ENCODE results near the gene CCNC.

CCNC gene

GRCh38 chr6:99560668-99561067, 7.8 kb downstream of the CCNC start:
- Histone ChIP-seq H3K4me3 (ENCODE audit: low read depth, low read length) (no peak overlapping the region), H3K36me3 (ENCODE audit: control insufficient read depth, insufficient read depth, low read length) (peaks cover 17% of the 10 kb centered on the region), H3K9ac (ENCODE audit: low read depth, low read length) (no peak overlapping the region), H3K4me1 (ENCODE audit: control insufficient read depth, insufficient read depth, low read length) (no peaks in the 10 kb centered on the region), H3K27me3 (ENCODE audit: control insufficient read depth, insufficient read depth, low read length) (no peaks in the 10 kb centered on the region), H3K9me3 (ENCODE audit: control insufficient read depth, insufficient read depth, low read length) (no peaks in the 10 kb centered on the region)

- Histone ChIP-seq H3K9me3 (ENCODE audit: control insufficient read depth, insufficient read depth, low read length) (no peaks in the 10 kb centered on the region), H3K36me3 (ENCODE audit: control insufficient read depth, insufficient read depth, low read length) (peaks cover 32% of the 10 kb centered on the region), H3K4me3 (ENCODE audit: low read depth, low read length) (no peak overlapping the region), H3K27me3 (ENCODE audit: control insufficient read depth, insufficient read depth, low read length) (no peaks in the 10 kb centered on the region), H3K4me1 (ENCODE audit: control insufficient read depth, insufficient read depth, low read length) (no peaks in the 10 kb centered on the region), H3K9ac (ENCODE audit: low read depth, low read length) (no peak overlapping the region)
These were observed 9.4 kb downstream of the CCNC start for GRCh38 chr6:99559057-99559456.

- peaks cover 25% of the 10 kb centered on the region for H3K36me3 ChIP-seq (ENCODE audit: control insufficient read depth, insufficient read depth, low read length)
- no peak overlapping the region for H3K9ac ChIP-seq (ENCODE audit: low read depth, low read length)
- no peaks in the 10 kb centered on the region for H3K4me1 ChIP-seq (ENCODE audit: control insufficient read depth, insufficient read depth, low read length)
- H3K9me3 ChIP-seq (ENCODE audit: control insufficient read depth, insufficient read depth, low read length) = no peaks in the 10 kb centered on the region
- no peaks in the 10 kb centered on the region for H3K27me3 ChIP-seq (ENCODE audit: control insufficient read depth, insufficient read depth, low read length)
- no peak overlapping the region for H3K4me3 ChIP-seq (ENCODE audit: low read depth, low read length)
These were observed 14.6 kb downstream of the CCNC start for GRCh38 chr6:99553888-99554287.

GRCh38 chr6:99550046-99550748, 18.3 kb downstream of the CCNC start:
- Histone ChIP-seq H3K27me3 (ENCODE audit: control insufficient read depth, insufficient read depth, low read length) (no peaks in the 10 kb centered on the region), H3K4me3 (ENCODE audit: low read depth, low read length) (no peak overlapping the region), H3K9me3 (ENCODE audit: control insufficient read depth, insufficient read depth, low read length) (no peaks in the 10 kb centered on the region), H3K9ac (ENCODE audit: low read depth, low read length) (no peak overlapping the region), H3K4me1 (ENCODE audit: control insufficient read depth, insufficient read depth, low read length) (no peaks in the 10 kb centered on the region), H3K36me3 (ENCODE audit: control insufficient read depth, insufficient read depth, low read length) (peaks cover 15% of the 10 kb centered on the region)

GRCh38 chr6:99548706-99549105, 19.8 kb downstream of the CCNC start:
- Histone ChIP-seq H3K27me3 (ENCODE audit: control insufficient read depth, insufficient read depth, low read length) (no peaks in the 10 kb centered on the region), H3K4me1 (ENCODE audit: control insufficient read depth, insufficient read depth, low read length) (no peaks in the 10 kb centered on the region), H3K36me3 (ENCODE audit: control insufficient read depth, insufficient read depth, low read length) (peaks cover 5% of the 10 kb centered on the region), H3K4me3 (ENCODE audit: low read depth, low read length) (no peak overlapping the region), H3K9ac (ENCODE audit: low read depth, low read length) (no peak overlapping the region), H3K9me3 (ENCODE audit: control insufficient read depth, insufficient read depth, low read length) (no peaks in the 10 kb centered on the region)

GRCh38 chr6:99547526-99547925, 20.9 kb downstream of the CCNC start:
- peaks cover 5% of the 10 kb centered on the region for H3K36me3 ChIP-seq (ENCODE audit: control insufficient read depth, insufficient read depth, low read length)
- no peak overlapping the region for H3K4me3 ChIP-seq (ENCODE audit: low read depth, low read length)
- no peaks in the 10 kb centered on the region for H3K27me3 ChIP-seq (ENCODE audit: control insufficient read depth, insufficient read depth, low read length)
- H3K4me1 ChIP-seq (ENCODE audit: control insufficient read depth, insufficient read depth, low read length) = no peaks in the 10 kb centered on the region
- H3K9ac ChIP-seq (ENCODE audit: low read depth, low read length) = no peak overlapping the region
- no peaks in the 10 kb centered on the region for H3K9me3 ChIP-seq (ENCODE audit: control insufficient read depth, insufficient read depth, low read length)

- H3K9ac ChIP-seq (ENCODE audit: low read depth, low read length) = no peak overlapping the region
- no peak overlapping the region for H3K4me3 ChIP-seq (ENCODE audit: low read depth, low read length)
- no peaks in the 10 kb centered on the region for H3K9me3 ChIP-seq (ENCODE audit: control insufficient read depth, insufficient read depth, low read length)
- peaks cover 5% of the 10 kb centered on the region for H3K36me3 ChIP-seq (ENCODE audit: control insufficient read depth, insufficient read depth, low read length)
- no peaks in the 10 kb centered on the region for H3K27me3 ChIP-seq (ENCODE audit: control insufficient read depth, insufficient read depth, low read length)
- no peaks in the 10 kb centered on the region for H3K4me1 ChIP-seq (ENCODE audit: control insufficient read depth, insufficient read depth, low read length)
These were observed 23.0 kb downstream of the CCNC start for GRCh38 chr6:99545442-99545841.

- H3K4me1 ChIP-seq (ENCODE audit: control insufficient read depth, insufficient read depth, low read length) = no peaks in the 10 kb centered on the region
- H3K4me3 ChIP-seq (ENCODE audit: low read depth, low read length) = no peak overlapping the region
- no peaks in the 10 kb centered on the region for H3K27me3 ChIP-seq (ENCODE audit: control insufficient read depth, insufficient read depth, low read length)
- H3K9ac ChIP-seq (ENCODE audit: low read depth, low read length) = no peak overlapping the region
- H3K36me3 ChIP-seq (ENCODE audit: control insufficient read depth, insufficient read depth, low read length) = peaks cover 9% of the 10 kb centered on the region
- no peaks in the 10 kb centered on the region for H3K9me3 ChIP-seq (ENCODE audit: control insufficient read depth, insufficient read depth, low read length)
These were observed 24.5 kb downstream of the CCNC start for GRCh38 chr6:99543968-99544367.

GRCh38 chr6:99530627-99531026, 37.8 kb downstream of the CCNC start:
- H3K4me3 ChIP-seq (ENCODE audit: low read depth, low read length) = no peak overlapping the region
- H3K4me1 ChIP-seq (ENCODE audit: control insufficient read depth, insufficient read depth, low read length) = no peaks in the 10 kb centered on the region
- H3K9me3 ChIP-seq (ENCODE audit: control insufficient read depth, insufficient read depth, low read length) = no peaks in the 10 kb centered on the region
- H3K27me3 ChIP-seq (ENCODE audit: control insufficient read depth, insufficient read depth, low read length) = no peaks in the 10 kb centered on the region
- H3K9ac ChIP-seq (ENCODE audit: low read depth, low read length) = no peak overlapping the region
- peaks cover 3% of the 10 kb centered on the region for H3K36me3 ChIP-seq (ENCODE audit: control insufficient read depth, insufficient read depth, low read length)

GRCh38 chr6:99522531-99522930, 45.9 kb downstream of the CCNC start:
- H3K4me3 ChIP-seq (ENCODE audit: low read depth, low read length) = no peak overlapping the region
- H3K27me3 ChIP-seq (ENCODE audit: control insufficient read depth, insufficient read depth, low read length) = no peaks in the 10 kb centered on the region
- no peaks in the 10 kb centered on the region for H3K36me3 ChIP-seq (ENCODE audit: control insufficient read depth, insufficient read depth, low read length)
- H3K9ac ChIP-seq (ENCODE audit: low read depth, low read length) = no peak overlapping the region
- no peaks in the 10 kb centered on the region for H3K9me3 ChIP-seq (ENCODE audit: control insufficient read depth, insufficient read depth, low read length)
- H3K4me1 ChIP-seq (ENCODE audit: control insufficient read depth, insufficient read depth, low read length) = no peaks in the 10 kb centered on the region

GRCh38 chr6:99521633-99522151, 46.8 kb downstream of the CCNC start:
- no peaks in the 10 kb centered on the region for H3K36me3 ChIP-seq (ENCODE audit: control insufficient read depth, insufficient read depth, low read length)
- no peaks in the 10 kb centered on the region for H3K27me3 ChIP-seq (ENCODE audit: control insufficient read depth, insufficient read depth, low read length)
- no peaks in the 10 kb centered on the region for H3K4me1 ChIP-seq (ENCODE audit: control insufficient read depth, insufficient read depth, low read length)
- H3K9me3 ChIP-seq (ENCODE audit: control insufficient read depth, insufficient read depth, low read length) = no peaks in the 10 kb centered on the region
- peak overlapping the region; percentile 99 for H3K9ac ChIP-seq (ENCODE audit: low read depth, low read length)
- H3K4me3 ChIP-seq (ENCODE audit: low read depth, low read length) = peak overlapping the region; percentile 99

- Histone ChIP-seq H3K4me1 (ENCODE audit: control insufficient read depth, insufficient read depth, low read length) (peaks cover 3% of the 10 kb centered on the region), H3K9me3 (ENCODE audit: control insufficient read depth, insufficient read depth, low read length) (no peaks in the 10 kb centered on the region), H3K4me3 (ENCODE audit: low read depth, low read length) (peak overlapping the region; percentile 99), H3K27me3 (ENCODE audit: control insufficient read depth, insufficient read depth, low read length) (no peaks in the 10 kb centered on the region), H3K36me3 (ENCODE audit: control insufficient read depth, insufficient read depth, low read length) (no peaks in the 10 kb centered on the region), H3K9ac (ENCODE audit: low read depth, low read length) (peak overlapping the region; percentile 99)
These were observed 47.4 kb downstream of the CCNC start for GRCh38 chr6:99520855-99521632.
